PFSK-1 (cell line): ENCODE data around the gene KAZALD1.

Source experiments
- POLR2AphosphoS5 ChIP-seq: IDR thresholded peaks from 2 replicates; pipeline ENCODE4 v1.6.1; 2012; ENCODE audit warnings: low read depth, mild to moderate bottlenecking, control low read depth, low read length, moderate library complexity
- SIN3A ChIP-seq: IDR thresholded peaks from 2 replicates; pipeline ENCODE4 v1.6.1; 2012; ENCODE audit warnings: mild to moderate bottlenecking, low read length, moderate library complexity, borderline replicate concordance; ENCODE audit not compliant: insufficient read depth

- TF ChIP-seq POLR2AphosphoS5: no peak
- no peak for TF ChIP-seq SIN3A
These were observed 5.2 kb upstream of the KAZALD1 start for GRCh38 chr10:101056365-101057151.
